HG02938 (cell line): Measurements from ENCODE around the gene LEFTY1.

Source experiments
- ATAC-seq: cut with Tn5 transposase; IDR thresholded peaks from one replicate; pipeline ENCODE4 v1.9.1; 2021; ENCODE audit warnings: mild to moderate bottlenecking, moderate library complexity; ENCODE audit not compliant: unreplicated experiment

Gene LEFTY1

GRCh38 chr1:225873281-225873850, 15.6 kb downstream of the LEFTY1 start:
- no peak for ATAC-seq

DNA sequence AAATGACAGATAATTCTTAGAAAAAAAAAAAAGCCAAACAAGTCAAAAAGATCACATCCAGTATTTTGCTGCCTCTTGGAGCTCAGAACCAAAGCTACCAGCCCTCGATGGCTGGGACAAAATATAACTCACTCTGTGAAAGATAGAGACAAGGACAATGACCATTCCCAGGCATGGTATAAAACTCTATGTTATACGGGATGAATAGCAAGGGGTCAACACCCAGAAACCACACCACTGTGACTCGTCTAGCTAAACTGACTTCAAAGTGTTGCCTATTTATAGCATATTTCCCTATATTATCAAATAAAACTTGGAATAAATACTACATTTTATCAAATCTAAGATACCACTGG, 16.9 kb downstream of the LEFTY1 start:
- no peak for ATAC-seq

DNA sequence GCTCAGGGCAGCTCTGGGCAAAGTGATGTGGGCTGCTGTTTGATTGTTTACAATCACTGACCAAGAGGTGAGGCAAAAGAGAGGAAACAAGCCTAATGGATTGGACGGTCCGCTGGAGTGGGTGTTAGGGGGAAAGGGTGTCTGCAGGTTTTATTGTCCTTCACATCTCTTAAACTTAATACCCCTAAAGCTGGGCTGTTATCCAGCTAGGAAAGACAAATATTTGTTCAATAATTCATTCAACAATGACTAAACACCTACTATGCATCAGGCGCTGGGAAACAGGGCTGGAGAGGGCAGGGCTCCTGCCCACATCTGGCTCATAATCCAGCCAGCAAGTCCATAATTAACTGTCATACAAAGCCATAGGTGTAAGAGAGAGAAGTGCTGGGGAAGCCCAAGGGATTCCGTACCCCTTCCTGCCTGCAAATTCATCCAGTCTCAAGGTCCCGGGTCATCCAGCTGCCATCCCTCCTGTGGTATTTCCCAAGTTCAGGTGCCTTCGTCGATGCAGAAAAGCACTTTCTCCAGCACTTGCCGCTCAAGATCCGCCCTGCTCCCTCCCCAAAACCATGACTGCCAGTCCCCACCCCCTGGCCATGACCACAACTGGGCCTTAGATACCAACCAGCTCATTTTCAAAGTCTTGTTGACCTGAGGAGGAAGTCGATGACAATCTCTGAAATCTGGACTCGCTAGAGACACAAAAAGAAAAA, 17.4 kb downstream of the LEFTY1 start:
- ATAC-seq = no peak

GRCh38 chr1:225870911-225871310, 18.0 kb downstream of the LEFTY1 start:
- no peak for ATAC-seq

GRCh38 chr1:225868631-225869330, 20.2 kb downstream of the LEFTY1 start:
- ATAC-seq = no peak

- no peak for ATAC-seq
Measured at GRCh38 chr1:225866981-225867380, 22.0 kb downstream of the LEFTY1 start.

GRCh38 chr1:225866061-225866837, 22.7 kb downstream of the LEFTY1 start:
- peak; percentile 71 for ATAC-seq

- ATAC-seq = no peak
Measured at GRCh38 chr1:225865514-225865913, 23.4 kb downstream of the LEFTY1 start.

DNA sequence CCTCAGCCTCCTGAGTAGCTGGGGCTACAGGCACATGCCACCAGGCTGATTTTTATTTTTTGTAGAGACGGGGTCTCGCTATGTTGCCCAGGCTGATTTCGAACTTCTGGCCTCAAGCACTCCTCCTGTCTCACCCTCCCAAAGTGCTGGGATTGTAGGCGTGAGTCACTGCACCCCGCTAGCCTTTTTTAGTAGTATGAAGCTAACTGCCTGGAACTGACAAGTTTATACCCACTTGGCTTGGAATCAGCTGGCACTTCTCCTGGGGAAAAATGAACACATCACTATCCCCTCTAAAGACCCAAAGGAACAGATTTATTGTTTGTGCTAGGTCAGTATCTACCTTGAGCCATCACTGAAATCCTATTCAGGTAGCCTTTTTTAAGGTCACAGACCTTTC, 25.8 kb downstream of the LEFTY1 start:
- ATAC-seq = no peak

DNA sequence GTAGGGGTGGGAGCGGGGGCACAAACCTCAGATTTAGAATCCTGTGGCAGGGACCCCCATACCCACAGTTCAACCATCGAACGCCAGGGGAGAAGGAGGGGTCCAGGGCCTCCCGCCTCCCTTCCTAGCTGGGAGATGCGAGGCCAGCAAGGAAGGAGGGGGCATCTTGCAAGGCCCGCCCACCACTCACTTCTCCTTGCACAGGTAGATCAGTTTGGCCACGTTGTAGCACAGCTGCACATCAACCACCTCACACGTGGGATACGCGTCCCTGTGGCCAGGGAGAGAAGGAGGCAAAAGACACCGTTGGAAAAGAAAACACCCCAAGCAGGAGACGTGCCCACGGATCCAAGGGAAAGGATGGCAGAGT, 26.4 kb downstream of the LEFTY1 start:
- ATAC-seq = no peak

- no peak for ATAC-seq
Measured at GRCh38 chr1:225861834-225862580, 26.9 kb downstream of the LEFTY1 start.

DNA sequence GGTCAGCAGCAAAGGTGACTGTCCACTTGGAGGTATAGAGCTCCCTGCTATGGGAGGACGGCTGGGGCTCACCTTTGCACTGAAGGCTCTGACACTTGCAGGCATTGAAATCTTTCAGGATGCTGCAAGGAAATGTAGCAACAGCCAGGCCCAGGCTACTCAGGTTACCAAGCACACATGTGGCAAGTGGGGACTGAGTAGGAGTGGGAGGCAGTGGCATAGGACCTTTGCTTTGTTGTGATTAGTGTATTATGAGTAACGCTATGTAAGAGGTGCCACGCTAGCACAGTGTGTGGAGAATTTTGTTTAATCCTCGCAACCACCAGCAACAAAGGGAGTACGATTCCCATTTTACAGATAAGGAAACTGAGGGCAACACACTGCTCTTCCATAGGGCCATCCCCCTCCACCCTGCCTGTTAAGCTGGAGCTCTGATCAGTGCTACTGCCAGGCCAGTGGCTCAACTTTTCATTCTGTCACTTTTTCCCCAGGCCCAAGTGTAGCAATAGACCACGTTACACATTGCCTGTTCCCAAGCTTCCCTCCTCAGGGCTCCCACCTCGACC, 28.0 kb downstream of the LEFTY1 start:
- ATAC-seq = no peak

GRCh38 chr1:225860107-225860506, 28.8 kb downstream of the LEFTY1 start:
- ATAC-seq = no peak

DNA sequence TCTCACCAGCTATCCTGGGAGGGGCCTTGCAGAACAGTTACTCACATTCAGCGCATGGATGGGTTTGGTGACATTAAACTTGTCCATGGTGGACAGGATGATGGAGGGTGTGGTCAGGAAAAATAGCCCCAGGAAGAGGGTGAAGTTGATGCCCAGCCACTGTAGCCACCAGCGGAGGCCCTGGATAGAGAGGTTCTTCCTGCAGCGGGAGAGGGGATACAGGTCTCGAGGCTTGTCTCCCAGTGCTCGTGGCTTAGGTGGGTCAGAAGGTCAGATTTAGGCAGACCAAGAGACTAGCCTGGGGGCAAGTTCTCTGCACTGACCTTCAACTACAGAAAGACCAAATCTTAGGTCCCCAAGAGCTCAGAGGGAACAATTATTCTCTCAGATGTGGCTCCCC, 29.8 kb downstream of the LEFTY1 start:
- ATAC-seq = no peak

DNA sequence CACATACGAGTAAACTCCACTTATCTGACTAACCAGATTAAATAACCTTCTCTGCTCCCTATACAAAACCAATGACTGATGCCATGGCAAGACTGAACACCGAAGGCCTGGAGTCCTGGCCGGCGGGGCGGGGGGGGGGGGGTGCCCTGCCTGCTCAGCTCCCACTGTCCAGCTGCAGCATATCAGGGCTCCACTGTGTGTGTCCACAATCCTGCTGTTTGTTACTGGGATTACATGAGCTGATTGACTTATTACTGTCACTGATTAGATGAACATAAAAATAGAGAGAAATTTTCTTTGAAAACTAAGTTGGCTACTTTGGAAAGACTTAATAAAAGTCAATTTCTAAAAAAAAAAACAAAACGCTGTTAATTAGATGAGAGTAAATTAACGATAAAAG, 31.7 kb downstream of the LEFTY1 start:
- ATAC-seq = no peak

- ATAC-seq = no peak
Measured at GRCh38 chr1:225855503-225856300, 33.2 kb downstream of the LEFTY1 start.

DNA sequence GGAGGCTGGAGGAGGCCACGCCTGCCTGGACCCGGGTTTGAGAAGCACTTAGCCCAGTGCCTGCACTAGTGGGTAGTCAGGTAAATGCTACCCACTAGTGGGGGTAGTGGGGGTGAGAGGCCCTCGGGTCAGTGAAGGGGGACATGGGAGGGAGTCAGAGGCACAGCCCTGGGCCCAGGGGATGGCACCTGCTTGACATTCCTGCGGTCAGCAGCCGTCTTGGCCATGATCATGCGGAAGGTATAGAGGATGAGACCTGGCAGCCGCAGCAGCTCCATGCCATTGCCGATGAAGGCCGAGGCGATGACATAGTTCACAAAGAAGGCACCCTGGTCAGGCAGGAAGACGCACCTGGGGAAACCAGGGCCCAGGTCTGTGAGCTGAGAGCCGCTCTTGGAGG, 35.5 kb downstream of the LEFTY1 start:
- ATAC-seq = no peak

GRCh38 chr1:225852413-225853124, 36.4 kb downstream of the LEFTY1 start:
- no peak for ATAC-seq

GRCh38 chr1:225851805-225852204, 37.1 kb downstream of the LEFTY1 start:
- peak; percentile 58 for ATAC-seq
